Activated CD8-positive, alpha-beta T cell treated with anti-CD3 and anti-CD28 coated beads for 36 hours (primary cell): ENCODE measurements around the gene EPB41L4A. TPM values are rescaled to one million over a fixed set of nuclear protein-coding genes. Genes with fewer than 3 reads are reported as not detected.
"Not testable (repeated sequence)": the region's sequence is repeated elsewhere in the genome, so short reads cannot be mapped to it uniquely, and the experiment has no call there.

Source experiments
- ATAC-seq: fragments of 200-7000 bp; cut with Tn5 transposase; one replicate; pipeline ENCODE4 v1.10.0; 2021; ENCODE audit warnings: mild to moderate bottlenecking, moderate library complexity
- CTCF ChIA-PET: fragments of 350-600 bp; sonication (Branson Sonifier 250); formaldehyde crosslinking; loops from one replicate; lab custom pipeline; 2021; ENCODE audit warnings: antibody characterized with exemption; lab: Charles Lee
- POLR2A ChIA-PET: fragments of 350-600 bp; sonication (Branson Sonifier 250); formaldehyde crosslinking; loops from one replicate; lab custom pipeline; 2021; ENCODE audit warnings: antibody characterized with exemption; lab: Charles Lee
- DNase-seq: peaks from one replicate; pipeline ENCODE4 v3.0.0-alpha.2; 2020
- H3K27ac Mint-ChIP-seq: one replicate; pipeline ENCODE4 v1.8.0; 2021; ENCODE audit warnings: mild to moderate bottlenecking, mixed read lengths
- H3K27me3 Mint-ChIP-seq: one replicate; pipeline ENCODE4 v1.8.0; 2021; ENCODE audit warnings: mixed read lengths
- H3K36me3 Mint-ChIP-seq: one replicate; pipeline ENCODE4 v1.8.0; 2021; ENCODE audit warnings: low read depth, mixed read lengths
- H3K4me1 Mint-ChIP-seq: one replicate; pipeline ENCODE4 v1.8.0; 2021; ENCODE audit warnings: low read depth, mixed read lengths
- H3K4me3 Mint-ChIP-seq: one replicate; pipeline ENCODE4 v1.8.0; 2021; ENCODE audit warnings: mild to moderate bottlenecking, moderate library complexity, mixed read lengths
- H3K9me3 Mint-ChIP-seq: one replicate; pipeline ENCODE4 v1.8.0; 2021; ENCODE audit warnings: mixed read lengths
- CTCF ChIP-seq: fragments of 200-600 bp; IDR thresholded peaks from one replicate; pipeline ENCODE4 v1.8.0; 2022; ENCODE audit warnings: antibody characterized with exemption, mild to moderate bottlenecking
- intact Hi-C: fragments of 100-400 bp; cut with micrococcal nuclease; formaldehyde crosslinking; loops from one replicate; pipeline ENCODE4 v1.10.0; 2022
- total RNA-seq, 2 experiments: library from RNA; stranded (reverse); gene quantifications; one replicate each; pipeline ENCODE4 v1.2.3, GENCODE V29; 2021

EPB41L4A gene
- total RNA-seq, 2 experiments from 2014 or later: 0.25 TPM; not detected in 1

DNA sequence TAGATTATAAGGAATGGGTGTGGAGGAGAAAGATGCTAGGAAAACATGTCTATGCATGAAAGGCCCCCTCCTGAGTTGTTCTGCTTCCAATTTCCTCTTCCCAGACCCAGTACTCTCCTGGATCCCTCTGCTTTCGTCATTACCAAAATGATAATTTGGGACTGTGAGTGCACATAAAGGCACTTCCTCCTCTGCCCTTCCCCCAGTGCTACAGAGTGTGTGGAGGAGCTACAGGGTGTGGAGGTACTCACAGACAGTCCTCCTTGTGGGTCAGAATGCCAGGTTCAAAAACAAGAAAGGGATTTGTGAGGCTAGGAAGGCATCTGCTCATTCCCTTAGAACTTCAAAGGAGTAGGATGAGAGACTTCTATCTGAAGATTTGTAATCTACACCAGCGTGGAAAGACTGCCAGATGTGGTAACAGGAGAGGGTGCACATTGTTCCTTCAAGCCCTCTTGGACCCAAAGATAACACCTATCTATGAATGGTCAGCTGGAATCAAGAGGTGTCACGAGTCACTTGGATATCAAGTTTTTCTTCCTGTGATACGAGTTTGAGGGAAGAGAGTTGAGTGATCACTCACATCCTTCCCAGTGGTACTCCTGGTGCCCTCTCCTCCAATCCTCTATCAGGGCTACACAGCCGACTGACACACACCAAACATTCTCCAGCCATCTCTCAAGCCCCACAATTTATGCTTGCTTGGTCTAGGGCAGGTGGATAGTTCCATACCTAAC lies 201.1 kb downstream of the EPB41L4A start:
- H3K4me1 Mint-ChIP-seq: no peaks in the 10 kb centered on the region
- POLR2A ChIA-PET: no interaction called here
- intact Hi-C loops: no loop called here
- no peak overlapping the region for H3K4me3 Mint-ChIP-seq
- H3K27me3 Mint-ChIP-seq: no peaks in the 10 kb centered on the region
- no peak overlapping the region for H3K27ac Mint-ChIP-seq
- no peak for DNase-seq
- TF ChIP-seq CTCF: no peak
- CTCF ChIA-PET: interaction anchor here (0.7 kb wide), 1 partner anchor 43 kb away, joined by 3 read pairs; no protein-coding TSS in a partner anchor
- H3K9me3 Mint-ChIP-seq: no peaks in the 10 kb centered on the region
- H3K36me3 Mint-ChIP-seq: no peaks in the 10 kb centered on the region
- no peak for ATAC-seq

- ATAC-seq (no peak), DNase-seq (no peak)
- Mint-ChIP-seq H3K27me3 (no peaks in the 10 kb centered on the region), H3K9me3 (no peaks in the 10 kb centered on the region), H3K27ac (no peak overlapping the region), H3K4me1 (no peaks in the 10 kb centered on the region), H3K4me3 (no peak overlapping the region), H3K36me3 (no peaks in the 10 kb centered on the region)
- ChIA-PET CTCF (interaction anchor here (0.7 to 1.6 kb wide), 4 partner anchors 11 to 1811 kb away, joined by 3 to 6 read pairs (median 4); no protein-coding TSS in a partner anchor), POLR2A (interaction anchor here (0.6 kb wide), 1 partner anchor 1443 kb away, joined by 3 read pairs; no protein-coding TSS in a partner anchor)
- intact Hi-C loops: no loop called here
- TF ChIP-seq CTCF: no peak
These were observed 202.9 kb downstream of the EPB41L4A start for GRCh38 chr5:112216140-112216539.

DNA sequence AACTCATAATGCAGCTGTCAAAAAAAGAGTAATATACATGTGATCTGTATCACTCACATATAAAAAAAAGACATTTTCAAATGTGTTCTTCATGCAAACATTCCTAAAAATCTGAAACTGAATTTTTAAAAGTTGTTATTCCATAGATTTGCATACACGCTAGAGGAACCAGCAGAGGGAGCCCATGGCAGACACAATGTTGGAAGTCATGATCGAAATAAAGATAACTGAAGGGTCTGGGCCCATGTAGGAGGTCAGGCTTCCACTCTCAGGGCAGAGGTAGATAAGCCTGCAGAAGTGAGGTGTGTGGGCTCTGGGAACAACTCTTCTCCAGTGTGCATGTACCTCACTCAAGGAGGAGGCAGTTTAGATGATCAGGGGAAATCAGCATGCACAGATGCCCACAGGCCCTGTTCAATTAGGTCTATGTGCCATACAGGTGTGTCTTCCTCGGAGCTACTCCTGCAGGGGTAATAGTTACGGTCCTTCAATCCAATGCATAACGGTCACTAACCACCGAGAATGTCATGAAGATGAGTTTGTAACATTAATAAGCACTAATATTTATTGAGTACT lies 208.6 kb downstream of the EPB41L4A start:
- Mint-ChIP-seq H3K4me3 (no peak overlapping the region), H3K9me3 (no peaks in the 10 kb centered on the region), H3K27me3 (peaks cover 19% of the 10 kb centered on the region), H3K4me1 (no peaks in the 10 kb centered on the region), H3K36me3 (no peaks in the 10 kb centered on the region), H3K27ac (no peak overlapping the region)
- ATAC-seq: no peak
- ChIA-PET POLR2A (no interaction called here), CTCF (interaction anchor here (0.9 to 1.9 kb wide), 2 partner anchors 10 to 35 kb away, joined by 4 to 5 read pairs; no protein-coding TSS in a partner anchor)
- TF ChIP-seq CTCF: peak; percentile 46
- intact Hi-C loops: no loop called here
- peak; percentile 40 for DNase-seq

- no peak for TF ChIP-seq CTCF
- no peaks in the 10 kb centered on the region for H3K9me3 Mint-ChIP-seq
- no peaks in the 10 kb centered on the region for H3K4me1 Mint-ChIP-seq
- H3K27me3 Mint-ChIP-seq: peaks cover 29% of the 10 kb centered on the region
- DNase-seq: peak; percentile 5
- ChIA-PET CTCF (interaction anchor here (1.0 kb wide), 1 partner anchor 34 kb away, joined by 4 read pairs; no protein-coding TSS in a partner anchor), POLR2A (no interaction called here)
- peak; percentile 67 for ATAC-seq
- H3K27ac Mint-ChIP-seq: no peak overlapping the region
- intact Hi-C loops: no loop called here
- no peaks in the 10 kb centered on the region for H3K36me3 Mint-ChIP-seq
- no peak overlapping the region for H3K4me3 Mint-ChIP-seq
These were observed 210.1 kb downstream of the EPB41L4A start for GRCh38 chr5:112208699-112209615.

DNA sequence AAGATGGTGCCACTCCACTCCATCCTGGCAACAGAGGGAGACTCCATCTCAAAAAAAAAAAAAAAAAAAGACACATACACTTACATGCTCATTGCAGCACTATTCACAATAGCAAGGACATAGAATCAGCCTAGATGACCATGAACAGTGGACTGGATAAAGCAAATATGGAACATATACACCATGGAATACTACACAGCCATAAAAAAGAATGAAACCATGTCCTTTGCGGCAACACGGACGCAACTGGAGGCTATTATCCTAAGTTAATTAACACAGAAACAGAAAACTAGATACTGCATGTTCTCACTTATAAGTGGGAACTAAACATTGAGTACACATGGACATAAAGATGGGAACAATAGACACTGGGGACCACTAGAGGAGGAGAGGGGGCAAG lies 210.9 kb downstream of the EPB41L4A start:
- H3K36me3 Mint-ChIP-seq, CTCF ChIA-PET, intact Hi-C loops, H3K27ac Mint-ChIP-seq, POLR2A ChIA-PET, DNase-seq, H3K4me1 Mint-ChIP-seq, H3K4me3 Mint-ChIP-seq, ATAC-seq, H3K9me3 Mint-ChIP-seq: not testable (repeated sequence)
- peaks cover 30% of the 10 kb centered on the region for H3K27me3 Mint-ChIP-seq
